ENCODE measurements around the gene ADAMTSL2.

The ADAMTSL2 gene

DNA sequence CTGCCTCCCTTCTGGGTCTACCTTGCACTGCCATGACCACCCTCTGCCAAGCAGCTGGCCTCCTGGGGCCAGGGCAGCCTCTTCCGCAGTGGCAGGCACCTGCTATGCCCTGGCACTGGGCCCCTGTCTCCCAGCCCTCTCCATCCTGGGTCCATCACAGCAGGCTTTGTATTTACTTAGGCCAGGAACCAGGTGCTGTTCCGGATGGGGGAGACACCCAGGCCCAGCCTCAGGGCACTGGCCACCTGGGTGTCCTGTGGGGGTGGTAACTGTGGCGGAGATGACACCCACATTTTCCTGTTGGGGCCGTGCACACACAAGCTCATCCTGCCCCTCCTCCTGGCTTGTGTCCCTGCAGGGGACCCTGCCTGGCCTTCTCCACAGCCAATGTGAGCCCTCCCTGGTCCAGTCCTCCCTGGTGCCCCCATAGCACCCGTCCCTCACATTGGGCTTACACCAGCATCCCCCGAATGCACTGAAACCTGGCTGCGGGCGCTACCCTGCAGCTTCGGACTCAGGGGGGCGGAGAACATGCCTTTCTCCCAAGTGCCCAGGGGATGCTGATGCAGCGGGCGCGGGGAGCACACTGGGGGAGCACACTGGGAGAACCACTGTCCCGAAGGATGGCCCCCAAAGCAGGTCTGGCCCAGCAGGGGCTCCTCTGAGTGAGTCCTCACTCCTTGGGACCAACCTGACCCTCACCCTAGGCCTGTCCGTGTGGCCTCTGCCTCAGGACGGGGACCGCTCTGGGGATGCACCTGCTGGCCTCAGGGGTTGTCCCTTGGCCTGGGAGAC is 56.8 kb downstream of the ADAMTSL2 start:
- no peak for FAIRE-seq

DNA sequence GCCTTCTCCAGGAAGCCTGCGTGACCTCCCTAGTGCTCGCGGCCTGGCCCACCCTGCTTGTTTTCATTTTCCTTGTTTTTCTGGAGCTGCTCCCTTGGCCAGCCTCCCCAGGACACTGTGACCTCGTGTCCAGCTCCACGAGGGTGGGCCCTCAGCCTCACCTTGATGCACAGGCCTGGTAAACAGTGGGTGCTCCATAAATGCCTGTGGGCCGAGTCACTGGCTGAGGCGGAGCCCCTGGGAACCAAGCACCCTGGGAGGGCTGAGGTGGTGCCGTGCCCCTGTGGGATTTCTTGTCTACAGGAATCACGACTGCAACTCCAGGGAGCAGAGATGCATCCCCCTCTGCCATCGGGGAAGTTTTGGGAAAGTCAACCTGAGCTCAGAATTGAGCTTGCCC is 57.5 kb downstream of the ADAMTSL2 start:
- FAIRE-seq = no peak

DNA sequence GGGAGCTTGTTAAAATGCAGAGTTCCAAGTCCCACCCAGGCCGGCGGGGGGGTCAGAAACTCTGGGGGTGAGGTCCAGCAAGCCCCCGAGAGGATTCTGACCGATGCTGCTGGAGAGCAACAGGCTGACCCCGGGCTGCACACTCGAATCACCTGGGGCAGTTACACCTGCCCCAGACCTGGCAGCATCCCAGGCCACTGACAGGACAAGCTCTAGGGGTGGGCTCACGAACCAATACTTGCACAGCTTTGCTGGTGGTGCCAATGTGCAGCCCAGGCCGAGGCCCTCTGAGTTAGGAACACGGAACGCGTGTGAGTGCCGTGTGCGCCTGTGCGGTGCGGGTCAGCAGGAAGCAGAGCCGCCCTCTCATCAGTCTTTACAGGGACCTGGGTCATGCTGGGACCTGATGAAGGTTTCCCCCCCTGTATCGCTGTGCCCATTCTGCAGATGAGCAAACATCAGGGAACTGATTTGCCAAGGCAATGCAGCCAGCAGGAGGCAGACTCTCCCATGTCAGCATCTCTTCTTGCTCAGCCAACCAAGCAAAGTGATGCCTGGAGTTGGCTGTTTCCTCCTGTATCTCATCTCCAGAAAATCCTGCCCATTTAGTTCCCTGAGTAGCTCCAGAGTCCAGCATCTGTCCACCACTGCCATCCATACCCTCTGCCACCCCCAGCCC is 58.4 kb downstream of the ADAMTSL2 start:
- FAIRE-seq = no peak

DNA sequence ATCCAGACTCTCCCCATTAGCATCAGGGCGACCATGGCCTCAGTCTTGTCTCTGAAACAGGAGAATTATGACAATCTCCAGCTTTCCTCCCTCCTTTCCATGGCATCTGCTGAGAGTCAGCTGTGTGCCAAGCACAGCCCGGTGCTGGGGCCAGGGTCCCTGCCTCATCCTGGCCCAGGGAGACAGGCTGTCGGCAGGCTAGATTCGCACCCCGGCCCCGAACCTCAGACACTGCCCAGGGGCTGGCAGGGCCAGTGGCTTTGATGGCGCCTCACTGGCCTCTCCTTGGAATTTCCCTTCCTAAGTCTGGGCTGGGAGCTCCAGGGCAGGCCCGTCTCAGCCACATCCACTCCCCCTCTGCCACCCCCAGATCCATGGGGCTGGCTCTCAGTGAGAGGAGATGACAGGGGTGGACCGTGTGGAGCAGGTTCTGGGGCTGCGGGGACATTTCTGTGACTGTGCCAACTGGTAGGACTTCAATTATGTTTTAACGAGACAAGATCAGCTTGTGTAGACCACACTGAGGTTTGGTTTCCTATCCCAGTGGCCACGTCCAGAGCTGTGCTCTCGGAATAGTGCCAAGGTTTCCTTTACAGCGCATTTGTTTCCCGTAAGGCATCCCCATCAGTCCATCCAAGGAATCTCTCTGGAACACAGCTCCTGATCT is 59.2 kb downstream of the ADAMTSL2 start:
- no peak for FAIRE-seq

DNA sequence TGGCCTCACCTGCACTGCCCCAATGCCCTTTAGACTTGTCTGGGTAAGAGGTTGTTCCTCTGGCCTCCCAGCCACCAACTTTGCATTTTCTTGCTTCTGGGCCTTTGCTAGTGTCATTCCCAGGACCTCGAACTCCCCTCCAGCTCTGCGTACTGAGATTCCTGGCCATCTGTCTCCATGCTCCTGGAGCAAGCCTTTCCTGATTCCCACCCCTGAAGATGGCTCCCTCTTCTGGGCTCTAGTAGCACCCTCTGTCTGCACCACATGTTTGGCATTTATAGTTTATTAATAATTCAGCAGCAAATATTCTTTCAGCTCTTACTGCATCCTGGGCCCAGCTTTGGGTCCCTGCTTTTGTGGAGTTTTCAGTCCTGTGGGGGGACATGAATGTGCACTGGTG is 59.8 kb downstream of the ADAMTSL2 start:
- FAIRE-seq = no peak

DNA sequence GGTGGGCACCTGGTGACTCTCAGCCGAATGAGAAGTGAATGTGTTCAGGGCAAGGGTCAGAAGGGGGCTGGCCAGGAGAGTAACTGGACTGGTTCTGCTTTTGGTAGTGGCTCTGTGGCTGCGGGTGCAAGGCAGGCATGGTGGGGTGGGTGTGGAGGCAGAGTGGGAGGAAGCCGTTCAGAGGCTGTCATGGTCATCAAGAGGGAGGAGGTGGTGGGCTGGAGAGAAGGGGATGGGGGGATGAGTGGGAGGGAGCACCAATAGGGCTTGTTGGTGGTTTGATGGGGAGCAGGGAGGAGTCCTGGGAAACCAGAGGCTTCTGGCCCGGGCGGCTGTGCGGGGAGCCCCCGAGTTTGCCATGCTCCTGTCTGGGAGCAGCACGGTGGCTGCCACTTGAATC is 61.4 kb downstream of the ADAMTSL2 start:
- FAIRE-seq = no peak

DNA sequence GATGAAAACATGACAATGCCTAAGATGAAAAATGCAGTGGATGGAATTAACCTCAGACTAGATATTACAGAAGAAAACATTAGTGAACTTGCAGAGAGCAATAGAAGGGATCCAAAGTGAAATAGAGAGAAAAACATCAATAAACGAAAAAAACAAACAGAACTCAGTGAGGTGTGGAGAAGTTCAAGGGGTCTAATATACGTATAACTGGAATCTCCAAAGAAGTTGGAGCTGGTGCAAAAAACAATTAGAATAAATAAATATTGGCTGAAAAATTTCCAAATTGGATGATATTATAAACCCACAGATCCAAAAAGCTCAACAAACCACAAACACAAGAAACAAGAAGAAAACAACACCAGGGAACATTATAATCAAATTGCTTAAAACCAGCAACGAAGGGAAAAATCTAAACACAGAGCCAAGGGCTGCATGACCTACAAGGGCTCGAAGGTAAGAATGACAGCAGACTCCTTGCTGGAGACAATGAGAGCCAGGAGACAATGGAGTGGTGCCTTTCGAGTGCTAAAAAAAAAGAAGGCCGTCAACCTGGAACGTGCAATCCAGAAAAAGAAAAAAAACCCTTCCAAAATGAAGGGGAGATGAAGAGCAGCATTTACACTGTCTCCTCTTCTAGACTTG is 62.9 kb downstream of the ADAMTSL2 start:
- FAIRE-seq = no peak

DNA sequence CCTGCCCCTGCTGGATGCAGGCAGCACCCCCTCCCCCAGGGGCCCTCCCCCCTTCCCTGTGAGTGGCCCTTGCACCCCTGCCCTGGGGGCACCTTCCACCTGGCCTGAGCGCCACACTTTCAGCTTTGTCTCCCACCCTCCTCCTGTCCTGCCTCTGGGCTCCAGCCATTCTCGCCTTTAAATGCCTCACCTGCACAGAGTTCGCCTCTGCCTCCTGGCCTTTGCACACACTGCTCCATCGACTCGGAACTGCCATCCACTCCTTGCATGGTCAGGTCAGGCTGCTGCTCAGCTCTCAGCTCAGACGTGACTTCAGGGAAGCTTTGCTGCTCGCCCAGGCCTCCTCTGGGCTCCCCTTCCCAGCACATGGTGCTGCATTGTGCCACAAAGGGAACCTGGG is 64.5 kb downstream of the ADAMTSL2 start:
- FAIRE-seq = no peak

DNA sequence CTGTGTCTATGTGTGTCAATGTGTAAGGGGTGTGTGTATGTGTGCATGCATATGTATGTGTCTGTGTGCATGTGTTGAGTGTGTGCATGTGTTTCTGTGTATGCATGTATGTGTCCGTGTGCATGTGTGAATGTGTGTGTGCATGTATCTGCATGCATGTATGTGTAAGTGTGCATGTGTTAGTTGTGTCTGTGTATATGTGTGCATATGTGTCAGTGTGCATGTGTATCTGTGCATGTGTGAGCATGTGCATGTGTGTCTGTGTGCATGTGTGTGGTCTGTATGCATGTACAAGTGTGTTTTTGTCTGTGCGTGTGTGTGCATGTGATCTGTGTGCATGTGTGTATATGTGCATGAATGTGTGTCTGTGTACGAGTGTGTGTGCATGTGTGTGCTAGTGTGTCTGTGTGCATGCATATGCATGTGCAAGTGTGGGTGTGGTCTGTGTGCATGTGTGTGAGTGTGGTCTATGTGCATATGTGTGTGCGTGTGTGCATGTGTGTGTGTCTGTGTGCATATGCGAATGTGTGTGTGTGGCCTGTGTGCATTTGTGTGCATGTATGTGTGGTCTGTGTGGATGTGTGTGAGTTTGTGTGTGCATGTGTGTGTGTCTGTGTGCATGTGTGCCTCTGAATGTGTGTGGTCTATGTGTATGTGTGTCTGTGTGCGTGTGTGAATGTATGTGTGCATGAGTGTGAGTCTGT is 65.1 kb downstream of the ADAMTSL2 start:
- FAIRE-seq = no peak

DNA sequence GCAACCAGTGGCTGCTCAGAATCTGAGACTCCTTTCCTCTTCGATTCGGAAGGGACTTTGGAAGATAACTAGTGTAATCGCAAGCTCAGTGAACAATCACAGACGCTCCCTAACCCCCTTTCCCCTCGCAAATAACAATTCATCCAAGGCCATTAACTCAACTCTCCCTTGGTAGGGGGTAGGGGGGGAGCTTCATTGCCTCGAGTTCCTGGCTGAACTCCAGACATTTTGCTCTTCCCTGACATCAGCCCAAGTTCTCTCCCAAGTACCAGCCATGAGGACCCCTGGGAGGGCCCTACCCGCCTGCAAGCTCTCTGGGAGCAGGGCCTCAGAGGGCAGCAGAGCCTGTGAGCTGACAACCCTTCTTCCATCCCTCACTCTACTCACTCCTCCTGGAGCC is 66.2 kb downstream of the ADAMTSL2 start:
- FAIRE-seq = no peak

DNA sequence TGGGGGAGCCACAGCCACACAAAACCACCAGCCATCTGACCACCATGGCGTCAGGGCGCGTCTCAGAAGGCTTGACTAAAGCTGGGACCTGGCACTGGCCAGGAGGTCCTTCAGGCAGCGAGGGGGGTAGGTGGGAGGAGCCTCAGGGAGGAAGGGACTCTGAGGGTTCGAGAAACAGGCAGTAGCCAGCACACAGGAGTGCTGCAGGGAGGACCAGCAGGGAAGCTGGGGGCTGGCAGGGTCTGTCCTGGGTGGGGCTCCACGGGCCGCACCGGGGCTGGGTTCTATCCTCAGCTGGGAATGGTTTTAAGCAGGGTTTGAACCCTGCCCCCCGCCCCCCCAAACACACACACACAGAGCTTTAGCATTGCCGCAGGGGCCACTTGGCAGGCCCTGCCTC is 67.2 kb downstream of the ADAMTSL2 start:
- FAIRE-seq = no peak

DNA sequence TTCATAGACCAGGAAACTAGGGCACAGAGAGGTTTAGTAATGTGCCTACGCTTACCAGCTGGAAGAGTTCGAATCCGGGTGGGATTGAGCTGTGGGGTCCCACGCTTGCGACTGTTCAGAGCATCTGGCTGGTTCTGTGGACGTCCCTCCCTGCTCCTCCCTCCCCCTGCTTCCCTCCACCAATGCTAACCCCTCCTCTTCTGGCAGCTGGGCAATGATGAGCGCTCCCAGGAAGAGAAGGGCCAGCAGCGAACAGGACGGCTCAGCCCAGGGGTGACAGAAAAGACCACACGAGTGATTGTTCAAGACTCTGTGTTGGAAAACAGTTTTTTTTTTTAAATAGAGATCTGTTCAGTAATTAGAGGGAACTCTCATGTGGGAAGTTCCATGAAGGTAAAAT is 67.8 kb downstream of the ADAMTSL2 start:
- no peak for FAIRE-seq

DNA sequence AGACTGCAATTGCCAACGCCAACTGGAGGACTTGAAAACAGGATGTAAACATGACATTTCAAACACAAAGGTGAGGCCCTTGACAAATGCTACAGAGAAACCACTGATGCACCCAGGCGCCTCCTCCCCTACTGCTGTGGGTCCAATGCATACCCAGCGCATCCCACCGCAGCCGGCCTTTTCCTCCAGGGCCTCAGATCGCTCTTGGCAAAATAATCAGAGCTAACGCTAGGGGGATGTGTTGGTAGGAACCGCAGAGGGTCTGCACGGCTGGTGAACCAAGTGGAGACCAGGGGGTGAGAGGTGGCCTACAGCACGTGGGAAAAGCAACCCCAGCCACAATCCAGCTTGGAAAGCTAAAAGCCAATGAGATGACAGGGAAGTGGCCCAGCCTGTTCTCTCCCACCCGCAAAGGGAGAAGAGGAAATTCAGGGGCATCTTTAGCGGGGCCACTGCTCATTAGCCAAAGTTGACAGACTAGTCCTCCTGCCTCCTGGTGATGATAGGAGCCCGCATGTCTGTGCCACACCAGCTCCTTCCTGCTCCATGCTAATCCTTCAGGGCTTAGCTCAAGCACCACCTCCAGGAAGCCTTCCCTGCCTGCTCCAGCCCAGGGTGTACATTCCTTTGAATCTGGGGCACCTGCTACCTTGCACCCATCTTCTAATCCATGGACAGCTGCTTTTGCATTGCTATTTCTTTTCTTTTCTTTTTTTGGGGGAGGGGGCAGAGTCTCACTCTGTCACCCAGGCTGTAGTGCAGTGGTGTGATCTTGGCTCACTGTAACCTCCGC is 68.8 kb downstream of the ADAMTSL2 start:
- no peak for FAIRE-seq

DNA sequence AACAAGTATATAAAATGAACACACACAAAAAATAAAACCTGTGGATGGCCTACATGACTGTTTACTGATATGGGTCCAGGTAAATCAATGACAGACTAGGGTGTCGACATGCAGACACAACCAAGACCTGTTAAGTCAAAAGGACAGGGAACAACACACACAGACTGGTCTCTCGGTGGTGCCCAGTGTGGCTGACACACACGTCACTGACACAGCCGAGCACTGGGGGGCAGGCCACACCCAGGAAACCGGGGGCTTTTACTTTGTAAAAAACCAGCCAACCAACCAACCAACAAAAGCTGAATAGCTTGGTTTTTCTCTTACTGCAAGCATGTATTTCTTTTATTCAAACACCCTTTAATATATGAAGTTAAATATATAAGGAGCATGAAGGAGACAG is 69.7 kb downstream of the ADAMTSL2 start:
- no peak for FAIRE-seq

DNA sequence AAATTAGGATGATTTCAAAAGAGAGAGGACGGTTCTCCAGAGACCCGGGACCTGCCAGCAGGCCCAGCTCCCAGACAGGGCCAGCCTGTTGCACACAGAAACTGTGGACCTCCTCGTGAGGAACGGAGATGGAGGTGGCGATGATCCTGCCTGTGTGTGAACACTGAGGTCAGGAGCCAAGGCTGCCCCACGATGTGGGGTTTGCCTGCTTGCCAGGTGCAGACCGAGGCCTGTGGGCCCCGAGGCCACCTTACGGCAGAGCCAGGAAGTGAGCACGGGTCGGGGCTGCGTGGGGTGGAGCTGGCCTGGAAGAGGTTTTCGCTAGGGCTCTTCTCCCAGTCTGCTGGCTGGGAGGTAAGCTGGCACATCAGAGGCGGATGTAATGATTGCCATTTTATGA is 70.4 kb downstream of the ADAMTSL2 start:
- FAIRE-seq = no peak

DNA sequence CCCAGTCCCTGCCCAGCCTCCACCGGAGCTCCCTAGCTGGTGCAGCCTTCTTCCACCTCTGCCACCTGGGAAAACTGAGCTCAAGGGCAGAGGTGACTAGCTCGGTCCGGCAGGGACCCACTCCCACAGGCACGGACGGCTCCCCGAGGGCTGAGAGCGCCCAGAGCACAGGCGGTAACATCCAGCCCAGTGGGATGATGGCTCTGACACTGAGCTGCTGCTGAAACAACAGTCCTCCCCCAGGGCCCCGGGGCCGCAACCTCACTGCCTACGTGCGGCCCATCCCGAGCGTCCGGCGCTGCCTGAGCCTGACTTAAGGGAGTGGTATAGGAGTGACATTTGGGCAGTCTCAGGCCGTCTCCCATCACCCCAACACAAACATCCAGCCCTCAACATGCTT is 70.9 kb downstream of the ADAMTSL2 start:
- no peak for FAIRE-seq

DNA sequence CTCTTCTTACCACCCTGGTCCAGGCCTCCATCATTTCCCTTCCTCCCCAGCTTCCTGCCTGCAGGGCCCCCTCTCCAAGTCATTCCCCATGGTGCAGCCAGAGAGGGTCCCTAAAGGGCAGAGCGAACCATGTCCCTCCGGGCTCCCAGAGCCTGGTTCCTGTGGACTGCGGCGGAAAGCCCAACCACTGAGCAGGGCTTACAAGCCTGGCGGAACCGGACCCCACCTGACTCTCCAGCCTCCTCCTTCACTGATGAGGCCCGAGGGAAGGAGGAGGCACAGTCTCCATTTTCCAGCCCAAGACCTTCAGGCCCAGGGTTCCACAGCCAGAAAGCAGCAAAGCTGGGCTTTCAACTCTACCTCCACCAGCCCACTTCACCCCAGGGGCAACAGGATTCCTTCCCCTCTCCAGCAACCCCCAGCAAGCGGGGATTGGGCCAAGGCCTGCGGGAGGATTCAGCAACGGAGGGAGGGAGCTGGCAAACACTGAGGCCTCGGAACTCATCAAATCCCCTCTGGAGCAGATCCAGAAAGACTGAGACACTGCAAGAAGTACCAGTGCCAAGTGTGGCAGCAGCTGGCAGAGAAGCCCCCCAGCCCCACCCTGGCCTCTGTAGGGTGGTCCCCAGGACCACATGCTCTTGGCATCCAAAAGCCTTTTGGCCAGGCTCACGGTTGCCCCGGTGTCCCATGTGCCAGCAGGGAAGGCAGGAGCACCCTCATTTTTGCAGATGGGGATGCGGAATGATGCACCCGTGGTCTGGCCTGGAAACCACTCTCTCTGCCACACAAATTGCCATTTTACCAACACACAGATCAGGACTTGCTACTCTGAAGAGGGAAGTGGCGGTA is 71.6 kb downstream of the ADAMTSL2 start:
- no peak for FAIRE-seq

DNA sequence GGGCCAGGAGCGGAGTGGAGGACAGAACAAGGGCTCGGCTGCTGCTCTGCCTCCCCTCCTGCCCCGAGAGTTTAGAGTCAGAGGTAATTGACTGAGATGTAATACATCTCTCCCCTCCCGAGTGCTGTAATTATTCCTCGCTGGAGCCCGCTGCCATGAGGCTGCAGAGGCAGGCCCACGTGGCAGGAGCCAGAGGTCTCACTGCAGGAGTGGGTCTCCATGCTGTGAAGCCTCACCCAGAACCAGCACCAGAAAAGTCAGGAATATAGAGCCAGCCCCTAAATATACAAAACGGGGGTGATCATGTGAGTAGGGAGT is 72.2 kb downstream of the ADAMTSL2 start:
- no peak for FAIRE-seq

DNA sequence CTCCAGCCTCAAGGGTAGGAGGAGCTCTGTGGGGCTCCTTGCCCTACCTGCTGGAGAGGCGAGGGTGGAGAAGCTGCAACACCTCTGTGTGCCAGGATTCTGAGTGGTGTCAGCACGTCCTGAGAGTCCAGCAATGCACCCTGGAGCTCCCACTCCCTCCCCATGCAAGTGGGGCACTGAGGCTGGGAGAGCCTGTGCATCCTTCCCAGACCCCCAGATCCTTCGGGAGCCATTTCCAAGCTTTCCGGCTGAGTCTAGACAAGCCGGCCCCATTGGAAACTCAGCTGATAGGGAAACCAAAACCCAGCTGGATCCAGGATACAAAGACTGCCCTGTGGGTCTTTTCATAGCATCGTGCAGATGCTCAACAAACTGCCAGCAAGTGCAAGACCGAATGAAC is 72.9 kb downstream of the ADAMTSL2 start:
- FAIRE-seq = no peak

DNA sequence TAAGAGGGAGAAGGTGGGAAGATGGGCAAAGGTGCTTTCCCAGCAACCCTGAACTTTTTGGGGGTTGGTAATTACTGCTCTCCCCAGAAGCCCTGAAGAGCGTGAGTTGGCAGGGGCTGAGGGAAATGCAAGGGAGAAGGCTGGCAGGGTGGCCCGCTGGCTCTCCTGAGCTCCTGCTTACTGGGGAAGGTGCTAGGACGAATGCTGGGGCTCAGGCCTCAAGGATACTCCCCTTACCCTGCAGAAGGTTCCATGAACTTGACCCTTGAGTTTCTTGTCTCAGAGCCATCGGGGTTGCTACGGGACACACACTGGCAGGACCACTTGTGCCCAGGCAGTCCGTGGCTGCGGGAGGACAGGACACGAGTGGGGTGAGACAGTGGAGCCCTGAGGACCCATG is 73.5 kb downstream of the ADAMTSL2 start:
- no peak for FAIRE-seq

DNA sequence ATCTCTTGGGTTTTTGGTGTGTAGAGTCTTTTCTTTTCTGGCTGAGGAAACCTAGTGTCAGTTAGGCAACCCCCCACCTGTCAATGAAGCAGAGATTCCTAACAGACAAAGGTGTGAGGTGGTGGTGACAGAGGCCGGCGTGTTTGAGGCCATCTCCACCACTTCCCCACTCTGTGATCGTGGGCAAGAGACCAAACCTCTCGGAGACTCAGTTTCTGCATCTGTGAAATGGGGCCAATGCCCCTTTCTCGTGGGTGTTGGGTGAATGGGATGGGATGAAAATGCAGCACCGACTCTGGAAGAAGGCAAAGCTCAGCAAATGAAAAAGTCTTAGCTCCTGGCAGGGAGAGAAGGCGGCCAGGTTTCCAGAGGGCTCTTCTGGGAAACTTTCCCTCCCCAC is 73.9 kb downstream of the ADAMTSL2 start:
- no peak for FAIRE-seq
